ENCODE measurements around the gene TSPAN4.

TSPAN4 gene

GRCh38 chr11:824292-824880 lies 18.3 kb upstream of the TSPAN4 start:
- no peak for DNase-seq (ENCODE audit: low read depth)

GRCh38 chr11:824942-825341 lies 17.7 kb upstream of the TSPAN4 start:
- DNase-seq (ENCODE audit: low read depth) = no peak

- DNase-seq (ENCODE audit: low read depth) = no peak
Measured at GRCh38 chr11:825366-826226, 17.1 kb upstream of the TSPAN4 start.

- DNase-seq (ENCODE audit: low read depth) = no peak
Measured at GRCh38 chr11:826227-826621, 16.4 kb upstream of the TSPAN4 start.

- DNase-seq (ENCODE audit: low read depth) = no peak
Measured at GRCh38 chr11:826836-827145, 15.9 kb upstream of the TSPAN4 start.

GRCh38 chr11:827146-827896 lies 15.3 kb upstream of the TSPAN4 start:
- no peak for DNase-seq (ENCODE audit: low read depth)

GRCh38 chr11:827897-828192 lies 14.8 kb upstream of the TSPAN4 start, which contains the start of gene CRACR2B:
CRACR2B (plus strand) TSS chr11:827919; CDS start chr11:828608, 689 bp downstream.
- DNase-seq (ENCODE audit: low read depth) = no peak

GRCh38 chr11:828506-829175 lies 14.0 kb upstream of the TSPAN4 start:
- no peak for DNase-seq (ENCODE audit: low read depth)

GRCh38 chr11:829176-829846 lies 13.3 kb upstream of the TSPAN4 start:
- DNase-seq (ENCODE audit: low read depth) = no peak

GRCh38 chr11:829847-830294 lies 12.8 kb upstream of the TSPAN4 start:
- no peak for DNase-seq (ENCODE audit: low read depth)

GRCh38 chr11:830295-831117 lies 12.1 kb upstream of the TSPAN4 start:
- no peak for DNase-seq (ENCODE audit: low read depth)

- no peak for DNase-seq (ENCODE audit: low read depth)
Measured at GRCh38 chr11:831118-831864, 11.4 kb upstream of the TSPAN4 start.

GRCh38 chr11:831961-832528 lies 10.6 kb upstream of the TSPAN4 start:
- no peak for DNase-seq (ENCODE audit: low read depth)

GRCh38 chr11:832529-833113 lies 10.0 kb upstream of the TSPAN4 start, which contains the start of gene CD151:
CD151 (plus strand) TSS chr11:832952; CDS start chr11:836070, 3,118 bp downstream.
- DNase-seq (ENCODE audit: low read depth) = no peak

GRCh38 chr11:833114-833791 lies 9.4 kb upstream of the TSPAN4 start:
- no peak for DNase-seq (ENCODE audit: low read depth)

- DNase-seq (ENCODE audit: low read depth) = no peak
Measured at GRCh38 chr11:833849-834311, 8.8 kb upstream of the TSPAN4 start.

- no peak for DNase-seq (ENCODE audit: low read depth)
Measured at GRCh38 chr11:834371-835316, 8.0 kb upstream of the TSPAN4 start.

- DNase-seq (ENCODE audit: low read depth) = no peak
Measured at GRCh38 chr11:836274-836673, 6.4 kb upstream of the TSPAN4 start.
